Smooth muscle cell of the brain vasculature (primary cell): ENCODE measurements around the gene SGO2.
A peak's percentile ranks its signal among the peaks of the same experiment; 100 is the strongest.
"Not testable (repeated sequence)": the region's sequence is repeated elsewhere in the genome, so short reads cannot be mapped to it uniquely, and the experiment has no call there.

Source experiments
- DNase-seq: peaks from one replicate; pipeline ENCODE4 v3.0.0-alpha.2; 2012; ENCODE audit warnings: low read depth, low spot score

Gene SGO2

DNA sequence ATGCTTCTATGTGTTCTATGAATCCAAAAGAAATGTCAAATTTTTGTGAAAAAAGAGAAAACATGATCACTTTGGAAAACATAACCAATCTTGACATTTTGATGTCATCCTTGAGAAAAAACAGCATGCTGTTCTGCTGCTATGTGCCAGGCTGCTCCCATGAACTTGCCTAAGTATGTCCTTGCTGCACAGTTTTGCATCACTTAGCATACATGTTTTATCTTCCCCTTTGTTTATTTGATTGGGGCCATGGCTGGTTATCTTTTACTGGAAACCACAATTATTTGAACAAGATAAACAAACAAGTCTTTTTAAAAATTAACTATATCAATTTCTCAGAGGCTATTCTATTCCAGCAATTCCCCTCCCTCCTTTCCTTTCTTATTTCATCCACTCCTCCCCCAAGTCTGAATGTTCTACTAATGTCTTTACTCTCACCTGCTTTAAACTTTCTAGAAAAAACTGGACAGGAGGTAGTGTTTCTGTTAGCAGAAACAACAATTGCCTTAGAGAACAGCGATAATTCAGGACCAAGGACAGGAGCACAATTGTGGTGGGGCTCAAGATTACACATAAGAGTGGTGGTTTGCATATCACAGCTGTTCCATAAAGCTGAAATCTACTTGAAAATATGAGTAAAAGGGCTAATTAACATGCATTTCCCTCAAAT is 66.5 kb downstream of the SGO2 start:
- no peak for DNase-seq

DNA sequence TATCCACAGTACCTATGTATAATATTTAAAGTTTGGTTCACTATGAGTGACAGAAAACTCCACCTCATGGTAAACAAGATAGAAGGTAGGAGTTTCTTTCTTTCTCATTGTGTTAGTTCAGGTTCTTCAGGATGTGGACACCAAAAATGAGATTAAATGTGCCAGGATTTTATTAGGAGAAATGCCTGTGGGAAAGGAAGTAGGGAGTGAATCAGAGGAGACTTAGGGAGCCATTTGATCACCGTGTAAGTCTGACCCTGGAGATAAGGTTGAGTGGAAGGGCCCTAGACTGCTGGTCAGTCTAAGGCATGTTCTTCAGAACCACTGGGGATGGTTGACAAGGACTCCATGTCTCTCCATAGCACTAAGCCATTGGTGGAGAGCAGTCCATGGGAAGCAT is 67.9 kb downstream of the SGO2 start:
- no peak for DNase-seq

DNA sequence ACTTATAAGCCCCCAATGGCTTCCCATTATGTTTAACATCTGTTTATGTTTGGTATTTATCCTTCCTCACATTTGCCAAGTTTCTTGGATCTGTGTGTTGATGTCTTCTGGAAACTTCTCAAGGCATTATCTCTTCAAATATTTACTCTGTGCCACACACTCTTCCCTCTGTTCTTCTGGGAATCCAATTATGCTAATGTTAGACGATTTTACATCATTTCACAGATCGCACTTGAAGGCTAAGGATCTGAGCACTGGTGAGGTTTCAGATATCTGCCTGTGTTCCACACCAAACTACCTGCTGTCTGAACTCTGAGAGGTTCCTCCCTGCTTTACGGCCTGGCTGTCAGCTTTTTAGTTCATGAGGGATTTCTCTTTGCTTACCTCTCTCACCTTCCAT is 69.9 kb downstream of the SGO2 start:
- DNase-seq, result no peak

DNA sequence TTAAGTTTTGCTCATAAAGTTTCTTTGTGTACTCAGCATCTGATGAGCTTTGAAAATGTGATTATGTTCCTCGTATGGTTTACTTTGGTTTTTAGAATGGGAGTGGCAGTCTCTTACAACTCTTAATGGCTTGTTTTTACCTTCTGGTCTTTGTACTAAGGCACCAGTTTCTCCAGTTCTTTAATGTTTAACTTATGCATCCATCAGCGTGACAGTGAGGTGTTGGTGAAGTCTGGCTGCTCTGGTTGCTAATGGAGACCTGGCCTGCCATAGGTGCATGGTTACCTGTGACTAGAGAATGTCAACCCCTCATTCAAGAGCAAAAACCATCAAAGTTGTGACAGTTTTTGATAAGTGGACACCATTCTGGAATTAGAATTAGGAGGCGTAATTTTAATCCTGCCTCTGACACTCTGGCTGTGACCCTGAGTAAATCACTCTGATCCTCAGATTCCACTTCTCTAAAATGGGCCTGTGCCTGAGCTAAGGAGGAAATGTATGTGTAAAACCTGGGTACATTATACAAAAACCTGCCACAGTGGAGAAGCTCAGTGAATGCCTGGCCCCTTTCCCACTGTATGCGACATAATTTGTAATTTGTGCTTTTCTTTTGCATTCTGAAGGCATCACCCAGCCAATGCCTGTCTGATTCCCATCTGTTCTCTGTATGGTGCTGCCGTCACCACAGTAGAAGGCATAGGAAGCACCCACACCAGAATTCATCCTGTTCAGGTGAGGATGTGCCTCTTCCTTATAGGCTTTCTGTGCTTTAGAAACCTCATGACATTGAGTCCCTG is 71.0 kb downstream of the SGO2 start:
- no peak for DNase-seq

DNA sequence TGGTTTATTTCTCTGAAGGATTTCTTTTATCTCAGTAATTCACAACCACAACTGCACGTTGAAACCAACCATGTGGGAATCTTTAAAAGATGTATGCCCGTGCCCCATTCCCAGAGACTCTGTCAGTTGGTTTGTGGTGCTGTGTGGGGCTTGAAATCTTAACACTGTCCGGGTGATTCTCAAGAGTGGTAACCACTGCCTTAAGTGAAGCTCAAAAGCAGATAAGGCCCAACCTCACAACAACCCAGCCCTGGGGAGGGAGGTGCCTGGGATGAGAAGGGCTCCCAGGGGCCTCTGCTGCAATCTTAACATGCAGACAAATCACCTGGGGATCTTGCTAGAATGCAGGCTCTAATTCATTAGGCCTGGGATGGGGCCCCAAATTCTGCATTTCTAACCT is 73.2 kb downstream of the SGO2 start:
- DNase-seq, result no peak

DNA sequence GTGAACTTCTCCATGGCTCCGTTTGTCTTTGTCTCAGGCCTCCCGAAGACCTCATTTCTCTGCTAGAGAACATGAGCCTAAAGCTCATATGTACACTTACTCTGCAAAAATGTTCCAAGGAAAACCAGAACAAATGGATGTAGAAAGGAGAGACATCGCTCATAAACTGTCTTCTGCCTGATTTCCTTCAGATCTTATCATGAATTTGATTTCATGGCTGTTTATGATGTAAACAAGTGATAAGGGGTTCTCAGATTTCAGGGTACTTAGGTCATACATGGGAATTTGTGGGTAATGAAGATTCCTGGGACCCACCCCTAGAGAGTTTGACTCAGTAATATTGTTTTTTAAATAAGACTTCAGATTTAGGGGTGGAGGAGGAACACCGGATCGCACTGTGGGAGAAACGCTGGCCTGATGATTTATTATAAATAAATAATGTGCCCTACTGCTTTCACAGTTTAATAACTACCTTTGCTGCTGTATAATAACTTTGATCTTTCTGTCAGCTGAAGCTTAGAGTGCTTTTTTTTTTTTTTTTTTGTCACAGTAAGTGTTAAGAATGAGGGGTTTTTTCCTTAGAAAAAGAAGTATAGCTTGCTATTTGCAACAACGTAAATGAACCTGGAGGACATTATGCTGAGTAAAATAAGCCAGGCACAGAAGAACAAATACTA is 74.7 kb downstream of the SGO2 start:
- no peak for DNase-seq

DNA sequence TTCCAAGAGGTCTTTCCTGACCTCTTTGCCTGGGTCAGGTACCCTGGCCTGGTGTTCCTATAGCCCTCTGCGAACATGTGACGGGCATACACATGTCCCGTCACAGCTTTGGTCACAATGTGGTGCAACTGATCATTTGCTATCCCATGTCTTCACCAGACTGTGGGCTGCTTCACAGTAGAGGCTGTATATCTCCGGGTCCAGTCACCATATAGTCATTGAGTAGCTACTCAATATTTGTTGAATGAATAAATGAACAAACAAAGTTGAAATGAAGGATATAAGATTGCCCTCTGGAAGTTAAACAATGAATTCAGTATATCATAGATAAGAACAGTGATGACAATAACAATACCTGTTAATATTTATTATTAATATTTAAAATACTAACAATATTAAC is 76.6 kb downstream of the SGO2 start:
- DNase-seq, result no peak

DNA sequence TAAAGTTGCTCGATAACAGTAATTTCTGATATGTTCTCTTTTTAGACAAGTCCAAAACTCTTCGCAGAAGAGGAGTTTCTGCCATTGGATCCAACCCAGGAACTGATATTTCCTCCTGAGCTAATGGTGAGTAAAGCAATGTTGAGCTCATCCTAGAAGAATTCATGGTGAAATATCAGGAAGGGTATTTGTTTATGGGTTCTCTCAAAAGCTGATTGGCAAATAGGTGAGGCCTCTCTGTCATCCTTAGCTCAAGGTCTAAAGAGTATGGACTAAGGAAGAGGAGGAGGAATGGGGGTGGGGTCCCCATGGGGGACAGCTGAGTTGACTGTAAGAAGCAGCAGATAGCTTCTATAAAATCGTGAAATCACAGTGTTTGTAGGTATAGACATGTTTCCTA is 78.0 kb downstream of the SGO2 start:
- no peak for DNase-seq

DNA sequence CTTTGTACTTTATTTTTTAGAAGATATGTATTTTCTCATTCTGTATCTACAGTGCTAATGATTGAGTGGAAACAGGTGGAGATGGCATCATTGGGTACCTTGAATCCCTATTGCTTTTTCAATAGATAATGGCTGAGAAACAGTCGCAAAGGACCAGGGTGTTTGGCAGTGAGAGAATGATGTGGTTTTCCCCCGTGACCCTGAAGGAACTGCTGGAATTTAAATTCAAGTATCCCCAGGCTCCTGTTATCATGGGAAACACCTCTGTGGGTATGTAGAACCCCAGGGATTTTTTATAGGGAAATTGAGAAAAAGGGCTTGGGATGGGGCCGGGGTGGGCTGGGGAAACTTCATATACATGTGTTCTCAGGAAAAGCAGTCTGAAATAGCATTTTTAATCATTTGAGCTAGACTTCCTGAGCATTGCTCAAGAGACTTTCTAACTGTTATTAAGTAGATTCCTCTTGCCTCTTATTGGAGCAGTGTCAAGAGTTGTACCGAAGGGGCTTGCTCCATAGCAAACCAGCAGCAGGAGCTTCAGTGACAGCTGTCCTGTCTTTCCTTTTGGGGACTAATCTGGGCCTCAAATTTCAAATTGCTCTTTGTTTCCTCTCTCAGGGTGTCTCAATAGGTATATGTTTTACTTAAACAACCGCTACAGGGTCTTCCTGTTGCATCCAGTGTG is 78.7 kb downstream of the SGO2 start:
- no peak for DNase-seq

DNA sequence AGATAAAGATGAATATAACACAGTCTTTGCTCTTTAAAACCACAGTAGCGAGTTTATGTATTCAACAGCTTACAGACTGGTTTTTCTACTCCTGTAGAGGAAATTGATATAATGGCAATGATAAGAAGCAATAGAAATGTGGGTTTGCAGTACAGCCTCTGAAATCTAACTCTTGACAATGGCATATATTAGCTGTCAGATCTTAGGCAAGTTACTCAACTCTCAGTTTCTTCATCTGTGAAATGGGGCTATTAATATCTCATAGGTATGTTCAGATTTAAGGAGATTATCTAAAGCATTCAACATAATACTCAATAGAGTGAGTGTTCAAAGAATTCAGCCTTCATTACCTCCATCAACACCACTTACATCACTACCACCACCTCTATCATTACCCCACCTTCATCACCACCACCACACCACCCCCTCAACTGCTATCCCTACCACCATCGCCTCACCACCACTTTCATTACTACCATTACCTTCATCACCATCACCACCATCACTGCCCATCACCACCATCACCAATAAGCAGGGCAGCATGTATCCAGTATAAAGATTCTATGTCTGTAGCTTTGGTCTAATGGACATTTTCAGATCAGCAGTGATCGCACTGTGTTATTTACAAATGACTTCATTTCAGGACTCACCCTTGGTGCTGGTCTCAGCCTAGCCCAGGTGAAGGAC is 82.5 kb downstream of the SGO2 start:
- DNase-seq, result no peak

DNA sequence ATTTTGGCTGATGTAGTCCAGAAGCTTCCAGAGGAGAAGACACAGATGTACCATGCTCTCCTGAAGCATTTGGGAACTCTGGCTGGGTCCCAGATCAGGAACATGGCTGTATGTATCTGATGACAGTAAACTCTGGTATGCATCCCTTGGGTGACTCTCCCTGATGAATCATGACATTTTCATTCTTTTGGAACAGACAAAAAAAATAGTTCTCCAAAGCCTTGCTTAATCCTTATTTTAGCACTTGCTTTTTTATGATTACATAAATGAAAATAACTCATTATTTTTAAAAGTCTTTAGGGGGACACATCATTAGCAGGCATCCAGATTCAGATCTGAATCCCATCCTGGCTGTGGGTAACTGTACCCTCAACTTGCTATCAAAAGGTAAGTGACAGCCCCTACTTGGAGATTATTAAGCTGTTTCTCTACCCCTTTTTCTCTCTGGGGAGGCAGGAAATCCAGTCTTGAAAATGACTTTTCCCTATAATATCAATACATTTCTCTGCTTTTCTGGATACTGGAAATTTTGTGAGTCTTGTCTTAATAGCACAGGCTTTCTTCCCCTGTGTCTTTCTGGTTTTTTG is 83.1 kb downstream of the SGO2 start:
- no peak for DNase-seq

DNA sequence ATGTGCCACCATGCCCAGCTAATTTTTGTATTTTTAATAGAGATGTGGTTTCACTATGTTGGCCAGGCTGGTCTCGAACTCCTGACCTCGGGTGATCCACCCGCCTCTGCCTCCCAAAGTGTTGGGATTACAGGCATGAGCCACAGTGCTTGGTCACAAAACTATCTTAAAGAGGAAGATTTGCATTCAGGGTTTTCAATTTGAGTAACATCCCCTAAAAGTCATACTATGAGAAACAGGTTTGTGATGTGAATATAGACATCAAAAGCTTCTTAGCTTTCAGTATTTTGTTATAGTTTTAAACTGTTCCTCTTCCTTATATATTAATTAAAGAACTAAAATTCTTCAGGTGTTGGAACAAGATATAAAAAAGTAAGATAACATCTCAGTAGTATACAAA is 84.2 kb downstream of the SGO2 start:
- DNase-seq, result not testable (repeated sequence)

DNA sequence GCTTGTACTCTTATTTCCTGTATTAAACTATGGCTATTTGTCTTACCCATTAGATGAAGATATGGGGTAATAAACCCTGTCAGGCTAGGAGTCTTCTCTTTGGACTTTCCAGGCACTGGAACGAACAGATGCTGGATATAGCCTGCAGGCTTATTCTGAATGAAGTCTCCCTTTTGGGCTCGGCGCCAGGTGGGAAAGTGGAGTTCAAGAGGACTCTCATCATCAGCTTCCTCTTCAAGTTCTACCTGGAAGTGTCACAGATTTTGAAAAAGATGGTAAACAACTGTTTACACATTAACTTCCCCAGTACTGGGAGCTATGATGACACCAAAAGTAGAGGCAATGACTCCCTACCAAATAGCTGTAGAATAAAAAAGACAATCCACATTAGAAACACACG is 87.7 kb downstream of the SGO2 start:
- no peak for DNase-seq

DNA sequence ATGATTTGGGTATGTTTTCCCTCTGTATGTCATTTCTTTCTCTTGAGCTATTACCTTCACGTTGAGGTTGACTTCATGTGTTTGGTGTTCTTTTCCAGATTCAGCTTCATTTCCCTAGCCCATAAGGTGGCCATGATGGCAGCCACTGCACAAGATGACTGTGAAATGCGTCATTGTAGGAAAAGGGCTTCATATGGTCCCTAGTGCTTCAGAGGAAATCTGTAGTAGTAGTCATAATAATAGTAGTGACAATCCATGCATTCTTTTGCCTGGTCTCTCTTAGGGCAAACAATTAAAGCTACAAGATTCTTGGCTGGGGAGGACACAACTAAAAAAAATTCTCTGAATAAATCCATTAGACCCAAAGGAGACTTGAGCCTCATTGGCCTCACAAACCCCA is 88.2 kb downstream of the SGO2 start:
- no peak for DNase-seq

DNA sequence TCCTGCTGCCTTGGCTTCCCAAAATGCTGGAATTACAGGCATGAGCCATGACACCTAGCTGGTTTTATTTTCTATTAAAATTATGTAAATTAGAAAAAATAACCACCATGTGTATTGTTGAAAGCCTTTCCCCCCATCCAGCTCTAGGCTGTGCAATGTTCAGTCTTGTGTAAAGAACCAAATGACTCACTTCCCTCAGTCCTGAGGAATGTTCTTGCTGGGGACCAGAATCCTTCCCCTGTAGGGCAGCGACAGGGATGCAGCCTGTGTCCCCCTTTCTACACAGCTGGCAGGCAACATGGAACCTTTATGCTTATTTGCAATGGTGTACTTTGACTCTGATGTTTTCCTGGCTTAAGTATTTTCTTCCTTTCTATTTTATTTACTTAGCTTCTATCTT is 89.2 kb downstream of the SGO2 start:
- DNase-seq, result no peak

DNA sequence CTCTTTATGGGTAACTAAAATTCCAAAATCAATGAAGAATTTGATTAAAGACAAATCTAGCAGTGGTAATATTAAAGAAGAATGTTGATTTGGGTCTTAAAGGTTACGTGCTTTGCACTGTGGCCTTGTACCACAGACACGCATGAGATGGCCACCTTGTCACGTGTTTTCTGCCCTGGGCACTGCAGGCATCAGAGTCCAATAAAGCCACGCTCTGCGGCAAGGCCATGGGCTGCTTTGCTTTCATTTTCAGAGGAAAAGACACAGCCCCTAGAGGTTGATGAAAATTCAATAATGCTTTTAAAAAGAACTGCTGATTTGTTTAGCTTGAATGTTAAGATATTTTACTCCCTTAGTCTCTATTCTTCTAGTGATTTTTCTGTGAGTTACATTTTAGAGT is 90.2 kb downstream of the SGO2 start:
- no peak for DNase-seq

DNA sequence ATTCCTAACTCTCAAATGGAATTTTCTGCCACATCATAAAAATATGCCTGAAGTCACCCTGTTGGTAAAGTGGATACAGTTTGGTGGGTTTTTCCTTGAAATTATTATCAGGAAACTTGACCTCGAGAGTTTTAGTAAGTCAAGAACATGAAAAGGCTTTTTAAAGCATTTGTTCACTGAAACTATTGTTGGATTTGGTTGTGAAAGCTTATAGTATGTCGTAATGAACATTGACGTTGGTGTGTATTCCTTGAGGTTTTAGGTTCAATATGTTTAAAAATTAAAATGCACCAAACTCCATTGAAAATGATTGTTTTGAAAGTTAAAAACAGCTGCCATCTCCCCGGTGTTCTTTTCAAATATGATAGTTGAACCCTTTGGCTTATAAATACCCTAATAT is 90.6 kb downstream of the SGO2 start:
- no peak for DNase-seq

DNA sequence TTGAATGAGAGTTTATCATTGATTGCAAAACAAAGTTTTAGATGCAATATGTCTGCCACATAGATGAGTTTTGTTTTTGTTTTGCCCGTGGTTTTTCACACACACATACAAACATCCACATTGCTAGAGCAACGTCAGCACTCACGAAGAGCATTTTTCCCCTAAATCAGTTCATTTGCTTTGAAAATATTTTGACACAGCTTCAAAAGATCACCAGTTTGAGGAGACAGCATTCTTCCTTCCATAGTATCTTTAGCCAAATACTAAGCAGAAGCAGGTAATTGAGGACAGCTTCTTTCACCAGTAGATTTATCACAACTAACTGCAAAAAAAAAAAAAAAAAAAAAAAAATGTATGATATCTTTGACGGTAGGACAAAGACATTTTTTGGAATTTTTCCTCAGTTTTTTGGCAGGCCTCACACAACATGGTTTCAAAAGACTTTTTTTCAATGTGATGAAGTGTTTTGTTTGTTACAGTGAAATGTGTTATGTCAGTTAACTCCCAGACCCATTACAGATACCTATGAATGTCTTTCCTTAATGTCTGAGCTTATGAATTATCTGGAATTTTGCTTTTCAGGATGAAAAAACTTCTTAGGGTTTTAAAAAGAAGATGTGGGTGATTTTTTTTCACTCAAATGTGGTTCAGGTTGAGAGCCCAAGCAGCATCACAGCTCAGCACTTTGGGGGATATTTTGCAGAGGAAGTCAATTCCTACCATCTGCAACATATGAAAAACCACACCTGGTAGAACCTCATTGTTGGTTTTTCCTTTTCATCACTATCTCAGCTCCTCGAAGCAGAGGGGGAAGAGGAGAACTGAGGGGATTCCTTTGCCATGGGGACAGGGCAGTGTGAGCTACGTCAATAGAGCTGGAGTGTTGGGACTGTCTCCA is 91.4 kb downstream of the SGO2 start:
- no peak for DNase-seq

DNA sequence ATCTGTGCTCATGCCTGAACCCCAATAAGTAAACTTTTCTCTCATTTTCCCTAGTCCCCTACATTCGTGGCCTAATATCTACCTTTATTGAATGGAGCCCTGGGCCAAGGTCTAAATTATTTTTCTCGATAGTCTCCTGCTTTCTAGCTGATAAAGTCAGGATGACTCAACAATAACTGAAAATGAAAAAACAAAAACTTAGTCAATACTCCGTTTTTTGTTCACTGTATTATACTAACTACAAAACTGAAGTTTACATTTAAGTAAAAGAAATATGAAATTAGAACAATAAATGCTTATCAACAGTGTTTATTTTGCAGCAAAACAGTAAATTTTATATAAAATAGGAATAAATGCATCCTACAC is 92.0 kb downstream of the SGO2 start:
- no peak for DNase-seq

DNA sequence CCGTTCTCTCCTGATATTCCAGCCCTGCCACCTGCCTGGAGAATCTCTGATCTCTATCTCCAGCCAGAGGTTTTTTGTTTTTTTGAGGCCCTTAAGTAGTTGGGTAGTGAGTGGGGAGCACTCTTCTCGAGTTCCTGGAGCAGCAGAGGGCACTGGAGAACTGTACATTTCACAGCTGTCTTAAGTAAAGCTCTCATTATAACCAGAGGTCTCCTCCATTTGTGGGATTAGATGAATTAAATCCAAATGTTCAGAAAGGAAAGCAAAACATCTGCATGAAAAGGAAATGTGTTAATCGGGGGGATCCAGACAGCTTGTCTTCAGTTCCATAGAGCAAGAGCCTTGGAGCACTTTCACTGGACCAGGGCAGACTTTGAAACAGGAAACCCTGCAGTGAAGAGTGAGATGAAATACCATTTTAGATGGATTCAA is 92.6 kb downstream of the SGO2 start:
- peak; percentile 56 for DNase-seq
